HepG2 (cell line): ENCODE data around the gene OTOP2. TPM values are rescaled to one million over a fixed set of nuclear protein-coding genes. Genes with fewer than 3 reads are reported as not detected.

Experiments
- ATAC-seq: fragments of 200-7000 bp; cut with Tn5 transposase; 3 replicates; pipeline ENCODE4 v1.9.1; 2020; ENCODE audit warnings: mild to moderate bottlenecking, moderate library complexity
- BruUV-seq: library from RNA; stranded (reverse); fragments of 400-500 nt; replicated peaks from 2 replicates; lab custom pipeline; 2021; lab: Mats Ljungman, UMichigan
- CTCF ChIA-PET: fragments of 300-600 bp; formaldehyde crosslinking; extraction: SDS; loops from one replicate; lab custom pipeline; 2021; ENCODE audit warnings: low total read pairs, inconsistent platforms, low intra/inter-chr PET ratio; lab: Yijun Ruan, JAX
- POLR2A ChIA-PET: fragments of 350-600 bp; sonication (Branson Sonifier 250); formaldehyde crosslinking; loops from one replicate; lab custom pipeline; 2020; ENCODE audit warnings: antibody characterized with exemption, inconsistent platforms; lab: Yijun Ruan, JAX
- DNase-seq: peaks from one replicate; pipeline ENCODE4 v3.0.0-alpha.2; 2015; ENCODE audit warnings: low spot score
- FAIRE-seq: peaks from 3 replicates; lab custom pipeline; 2011; peaks lifted over from hg19 to GRCh38; lab: Jason Lieb, UNC
- H2AFZ ChIP-seq: one replicate; pipeline ENCODE4 v1.6.1; 2011; ENCODE audit warnings: low read length, inconsistent platforms
- H3K27ac ChIP-seq: fragments of 300-600 bp; 3 replicates; pipeline ENCODE4 v1.8.0; 2011; ENCODE audit warnings: mixed run types, mild to moderate bottlenecking, mixed read lengths, low read length, inconsistent platforms; ENCODE audit not compliant: insufficient read depth; ENCODE audit errors: extremely low read length
- H3K27me3 ChIP-seq, 2 experiments: fragments of 200-600 bp in 1 of 2; 2 replicates in 1 of 2; 3 replicates in 1 of 2; pipeline versions ENCODE4 v1.6.0 to v1.8.0; 2011; ENCODE audit warnings: low read length in 2 of 2, mild to moderate bottlenecking in 2 of 2, moderate library complexity in 2 of 2, inconsistent platforms in 1 of 2; ENCODE audit not compliant: insufficient read depth in 2 of 2, control insufficient read depth in 1 of 2
- H3K36me3 ChIP-seq, 2 experiments: fragments of 200-600 bp in 1 of 2; replicated peaks in 1 of 2; 2 replicates in 1 of 2; 3 replicates in 1 of 2; pipeline versions ENCODE4 v1.5.1 to v1.8.0; 2011; ENCODE audit warnings: low read length in 2 of 2, inconsistent platforms in 1 of 2; ENCODE audit not compliant: insufficient read depth in 2 of 2, control insufficient read depth in 1 of 2
- H3K4me1 ChIP-seq: 2 replicates; pipeline ENCODE4 v1.5.1; 2012; ENCODE audit warnings: low read length, inconsistent platforms; ENCODE audit not compliant: insufficient read depth
- H3K4me2 ChIP-seq: 2 replicates; pipeline ENCODE4 v1.6.0; 2011; ENCODE audit warnings: low read depth, low read length, inconsistent platforms
- H3K4me3 ChIP-seq, 3 experiments: fragments of 200-600 bp in 1 of 3; sonication (generic), shearing (Covaris generic) in 1 of 3; replicated peaks in 1 of 3; 2 replicates each; pipeline ENCODE4 v1.5.1; 2011 to 2016; ENCODE audit warnings: low read length in 3 of 3, inconsistent platforms in 2 of 3, low read depth in 2 of 3, mild to moderate bottlenecking in 2 of 3, control low read depth in 1 of 3, mixed read lengths in 1 of 3; ENCODE audit not compliant: insufficient read depth in 1 of 3
- H3K79me2 ChIP-seq: one replicate; pipeline ENCODE4 v1.6.1; 2011; ENCODE audit warnings: low read length, inconsistent platforms; ENCODE audit not compliant: insufficient read depth
- H3K9ac ChIP-seq: 2 replicates; pipeline ENCODE4 v1.6.0; 2011; ENCODE audit warnings: mild to moderate bottlenecking, low read depth, low read length, inconsistent platforms; ENCODE audit not compliant: insufficient read depth
- H3K9me3 ChIP-seq: 2 replicates; pipeline ENCODE4 v1.5.1; 2012; ENCODE audit warnings: mild to moderate bottlenecking, low read length
- H4K20me1 ChIP-seq: 2 replicates; pipeline ENCODE4 v1.6.0; 2011; ENCODE audit warnings: inconsistent platforms, mild to moderate bottlenecking, low read length, moderate library complexity; ENCODE audit not compliant: insufficient read depth
- ZMYM3 ChIP-seq: sonication (generic); formaldehyde crosslinking; IDR thresholded peaks from 2 replicates; pipeline ENCODE4 v1.5.1; 2020; ENCODE audit warnings: mild to moderate bottlenecking, missing genetic modification reagents
- ZNF629 ChIP-seq: sonication (generic); formaldehyde crosslinking; conservative IDR thresholded peaks from 2 replicates; pipeline ENCODE4 v1.5.0; 2020; ENCODE audit warnings: missing genetic modification reagents
- WGBS: methylation state at CpG from one replicate; pipeline ENCODE4 v1.1.6; 2017; ENCODE audit warnings: low lambda C conversion rate; 5-methylcytosine and 5-hydroxymethylcytosine counted together
- in situ Hi-C: cut with HindIII; loops from 2 replicates; pipeline ENCODE4 v1.10.0; 2017; ENCODE audit warnings: low pct_unique_long_range_greater_than_20kb; ENCODE audit not compliant: extremely low pct_ligation_motif_present
- intact Hi-C: fragments of 100-400 bp; cut with micrococcal nuclease; formaldehyde crosslinking; loops from one replicate; pipeline ENCODE4 v1.10.0; 2022; ENCODE audit not compliant: unreplicated experiment
- polyA plus RNA-seq, 8 experiments: library from polyadenylated mRNA; depleted of rRNA in 3 of 8; stranded (reverse) in 7 of 8; unstranded in 1 of 8; fragments of >200 nt; fragmentation: Illumina TruSeq in 4 of 8; extraction: Trizol in 4 of 8; gene quantifications; 2 replicates each; pipeline versions ENCODE4 v1.2.1 to v1.2.3, GENCODE V29; 2011 to 2016; ENCODE audit warnings: low read depth in 4 of 8, missing spikeins in 1 of 8, mixed read lengths in 1 of 8; ENCODE audit not compliant: insufficient read depth in 1 of 8
- total RNA-seq, 5 experiments: library from RNA; depleted of rRNA; stranded (reverse); fragments of >200 nt; fragmentation: Illumina TruSeq; extraction: Trizol; gene quantifications; 2 replicates each; pipeline ENCODE4 v1.2.3, GENCODE V29; 2016; ENCODE audit warnings: low read depth in 1 of 5
- TF ChIP-seq, protein P1 (sequence below): sonication (generic); formaldehyde crosslinking; IDR thresholded peaks from 2 replicates; pipeline ENCODE4 v1.8.1; 2022; ENCODE audit warnings: low read depth, mild to moderate bottlenecking, missing genetic modification reagents
- TF ChIP-seq, protein P2 (sequence below): sonication (generic); formaldehyde crosslinking; conservative IDR thresholded peaks from 2 replicates; pipeline ENCODE4 v1.8.0; 2022; ENCODE audit warnings: mild to moderate bottlenecking, moderate library complexity, missing genetic modification reagents

The OTOP2 gene
- total and polyA plus RNA-seq, 2 of the 13 experiments (the other 11 are each of a cell fraction or from before 2014, with no cell fraction given): not detected

GRCh38 chr17:74878658-74879057 is 45.4 kb upstream of the OTOP2 start:
- CTCF ChIA-PET: no interaction called here
- H4K20me1 ChIP-seq: no peaks in the 10 kb centered on the region
- H3K9ac ChIP-seq: no peak overlapping the region
- H3K27me3 ChIP-seq: peaks cover 7 to 50% of the 10 kb centered on the region in 2 experiments; a peak in 4 of 5 replicates
- WGBS: 19% methylated on average over 2 of the region's 2 CpGs
- H3K4me1 ChIP-seq: peaks cover 51% of the 10 kb centered on the region
- no peak overlapping the region for H3K4me3 ChIP-seq
- POLR2A ChIA-PET: interaction anchor here (2.0 kb wide), 1 partner anchor 129 kb away, joined by 6 read pairs; no protein-coding TSS in a partner anchor
- no peak for FAIRE-seq
- no peaks in the 10 kb centered on the region for H3K9me3 ChIP-seq
- H2AFZ ChIP-seq: no peak overlapping the region
- no peak for ATAC-seq
- in situ Hi-C loops (no loop called here), intact Hi-C loops (no loop called here)
- no TSS peak for BruUV-seq
- DNase-seq: no peak
- H3K36me3 ChIP-seq: no peaks in the 10 kb centered on the region
- H3K27ac ChIP-seq: no peak overlapping the region
- TF ChIP-seq, protein P1, sequence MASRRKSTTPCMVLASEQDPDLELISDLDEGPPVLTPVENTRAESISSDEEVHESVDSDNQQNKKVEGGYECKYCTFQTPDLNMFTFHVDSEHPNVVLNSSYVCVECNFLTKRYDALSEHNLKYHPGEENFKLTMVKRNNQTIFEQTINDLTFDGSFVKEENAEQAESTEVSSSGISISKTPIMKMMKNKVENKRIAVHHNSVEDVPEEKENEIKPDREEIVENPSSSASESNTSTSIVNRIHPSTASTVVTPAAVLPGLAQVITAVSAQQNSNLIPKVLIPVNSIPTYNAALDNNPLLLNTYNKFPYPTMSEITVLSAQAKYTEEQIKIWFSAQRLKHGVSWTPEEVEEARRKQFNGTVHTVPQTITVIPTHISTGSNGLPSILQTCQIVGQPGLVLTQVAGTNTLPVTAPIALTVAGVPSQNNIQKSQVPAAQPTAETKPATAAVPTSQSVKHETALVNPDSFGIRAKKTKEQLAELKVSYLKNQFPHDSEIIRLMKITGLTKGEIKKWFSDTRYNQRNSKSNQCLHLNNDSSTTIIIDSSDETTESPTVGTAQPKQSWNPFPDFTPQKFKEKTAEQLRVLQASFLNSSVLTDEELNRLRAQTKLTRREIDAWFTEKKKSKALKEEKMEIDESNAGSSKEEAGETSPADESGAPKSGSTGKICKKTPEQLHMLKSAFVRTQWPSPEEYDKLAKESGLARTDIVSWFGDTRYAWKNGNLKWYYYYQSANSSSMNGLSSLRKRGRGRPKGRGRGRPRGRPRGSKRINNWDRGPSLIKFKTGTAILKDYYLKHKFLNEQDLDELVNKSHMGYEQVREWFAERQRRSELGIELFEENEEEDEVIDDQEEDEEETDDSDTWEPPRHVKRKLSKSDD: no peak
- TF ChIP-seq ZNF629 (CRISPR knock-in tag): peak; percentile 73
- TF ChIP-seq, protein P2, sequence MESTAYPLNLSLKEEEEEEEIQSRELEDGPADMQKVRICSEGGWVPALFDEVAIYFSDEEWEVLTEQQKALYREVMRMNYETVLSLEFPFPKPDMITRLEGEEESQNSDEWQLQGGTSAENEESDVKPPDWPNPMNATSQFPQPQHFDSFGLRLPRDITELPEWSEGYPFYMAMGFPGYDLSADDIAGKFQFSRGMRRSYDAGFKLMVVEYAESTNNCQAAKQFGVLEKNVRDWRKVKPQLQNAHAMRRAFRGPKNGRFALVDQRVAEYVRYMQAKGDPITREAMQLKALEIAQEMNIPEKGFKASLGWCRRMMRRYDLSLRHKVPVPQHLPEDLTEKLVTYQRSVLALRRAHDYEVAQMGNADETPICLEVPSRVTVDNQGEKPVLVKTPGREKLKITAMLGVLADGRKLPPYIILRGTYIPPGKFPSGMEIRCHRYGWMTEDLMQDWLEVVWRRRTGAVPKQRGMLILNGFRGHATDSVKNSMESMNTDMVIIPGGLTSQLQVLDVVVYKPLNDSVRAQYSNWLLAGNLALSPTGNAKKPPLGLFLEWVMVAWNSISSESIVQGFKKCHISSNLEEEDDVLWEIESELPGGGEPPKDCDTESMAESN (CRISPR knock-in tag): no peak
- 0 out of 2 replicates have a peak, but pooled peaks have one; percentile 12 for TF ChIP-seq ZMYM3 (CRISPR knock-in tag)
- H3K79me2 ChIP-seq: no peaks in the 10 kb centered on the region
- H3K4me2 ChIP-seq: no peak overlapping the region
